NCI-H1417 (cell line): ENCODE results near the gene EEF1AKMT2.

Experiments
- DNase-seq, 3 experiments: peaks; one replicate each; lab custom pipeline; 2025; lab: John Stamatoyannopoulos, UW

EEF1AKMT2 gene

GRCh38 chr10:124737708-124738107 lies 54.0 kb downstream of the EEF1AKMT2 start:
- no peak for DNase-seq

DNA sequence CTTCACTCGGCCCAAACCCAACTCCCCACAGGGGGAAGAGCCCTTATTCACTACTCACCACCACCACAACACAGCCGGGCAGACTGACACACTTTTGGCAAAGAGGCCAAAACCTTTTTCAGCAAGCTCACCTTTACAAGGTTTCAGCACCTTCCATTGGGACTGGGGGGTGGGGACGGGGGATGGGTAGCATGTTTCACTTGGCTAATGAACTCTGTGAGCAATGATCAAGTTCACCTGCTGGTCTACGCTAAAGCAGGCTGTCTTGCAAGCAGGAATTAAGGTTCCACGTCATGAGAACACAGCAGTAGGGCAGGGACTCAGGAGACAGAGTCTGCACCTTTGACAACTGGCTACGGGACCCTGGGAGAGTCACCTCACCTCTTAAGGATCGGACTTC lies 54.5 kb downstream of the EEF1AKMT2 start:
- peak in 1 of 3 experiments; percentile 17 for DNase-seq

GRCh38 chr10:124736491-124737136 lies 55.1 kb downstream of the EEF1AKMT2 start:
- peak in 2 of 3 experiments; percentile 47 to 66 for DNase-seq

GRCh38 chr10:124735491-124736286 lies 56.0 kb downstream of the EEF1AKMT2 start:
- DNase-seq = no peak

DNA sequence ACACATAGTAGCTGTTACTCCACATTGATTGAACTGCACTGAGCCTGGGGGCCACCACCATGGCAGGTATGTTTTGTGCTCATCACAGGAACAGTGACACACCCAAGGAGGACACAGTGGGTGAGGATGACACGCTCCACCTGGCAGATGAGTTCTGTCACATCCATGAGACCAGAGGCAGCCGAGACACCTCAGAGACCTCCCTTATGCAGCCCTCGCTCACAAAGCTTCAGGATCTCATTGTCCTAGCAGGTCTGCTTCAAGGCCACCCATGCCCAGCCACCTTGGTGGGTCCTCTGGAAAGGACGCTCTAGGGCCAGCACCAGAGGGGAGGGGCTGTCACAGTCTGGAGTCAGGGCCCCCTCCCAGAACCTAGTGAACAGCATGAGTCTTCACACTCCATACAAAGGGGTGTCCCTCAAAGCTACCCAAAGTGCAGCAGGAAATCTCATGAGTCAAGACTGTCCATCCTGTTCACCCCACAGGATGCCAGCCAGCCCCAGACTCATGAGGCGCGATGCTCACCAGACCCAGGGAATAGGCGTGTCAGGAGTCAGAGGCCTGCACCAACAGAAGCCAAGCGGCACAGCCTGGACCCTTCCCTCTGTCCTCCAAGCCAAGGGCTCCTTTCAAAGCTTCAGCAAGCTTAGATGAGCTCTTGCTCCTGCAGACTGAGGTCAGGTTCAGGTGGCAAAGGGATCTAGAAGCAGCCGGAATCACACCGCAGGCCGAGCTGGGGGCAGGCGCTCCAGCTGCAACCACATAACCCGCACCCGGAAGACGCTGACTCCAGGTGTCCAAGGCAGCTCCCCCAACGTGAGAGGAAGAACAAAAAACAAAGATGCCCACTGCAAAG lies 57.1 kb downstream of the EEF1AKMT2 start:
- no peak for DNase-seq

- no peak for DNase-seq
Observed at GRCh38 chr10:124733571-124734245, 58.0 kb downstream of the EEF1AKMT2 start.

DNA sequence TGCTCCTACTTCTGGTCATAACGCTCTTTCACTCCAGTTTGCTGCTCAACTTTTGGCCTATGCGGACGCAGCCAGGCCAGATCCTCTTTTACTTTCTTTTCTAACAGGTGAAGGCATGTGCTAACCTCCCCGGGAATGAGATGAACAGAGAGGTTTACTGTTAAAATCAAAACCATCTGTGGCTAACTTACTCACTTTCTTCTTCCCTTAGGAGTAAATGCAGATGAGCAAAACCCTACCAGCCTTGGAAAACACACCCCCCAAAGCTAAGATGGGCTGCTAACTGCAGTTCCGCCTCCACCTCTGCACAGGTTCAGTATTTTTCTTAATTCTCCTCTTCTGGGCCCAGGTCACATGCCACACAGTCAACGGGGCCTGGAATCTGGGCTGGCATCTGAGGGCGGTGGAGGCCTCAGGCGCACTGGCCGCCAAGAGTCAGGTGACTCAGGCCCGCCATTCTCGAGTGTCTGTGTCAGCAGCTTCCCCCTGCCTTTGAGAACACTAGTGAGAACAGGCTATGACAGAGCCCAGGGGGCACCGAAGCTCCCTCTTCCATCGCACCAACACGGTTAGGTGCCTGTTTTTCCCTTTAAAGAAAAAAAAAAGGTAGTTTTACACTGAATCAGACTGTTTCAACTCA lies 58.6 kb downstream of the EEF1AKMT2 start:
- DNase-seq = no peak

DNA sequence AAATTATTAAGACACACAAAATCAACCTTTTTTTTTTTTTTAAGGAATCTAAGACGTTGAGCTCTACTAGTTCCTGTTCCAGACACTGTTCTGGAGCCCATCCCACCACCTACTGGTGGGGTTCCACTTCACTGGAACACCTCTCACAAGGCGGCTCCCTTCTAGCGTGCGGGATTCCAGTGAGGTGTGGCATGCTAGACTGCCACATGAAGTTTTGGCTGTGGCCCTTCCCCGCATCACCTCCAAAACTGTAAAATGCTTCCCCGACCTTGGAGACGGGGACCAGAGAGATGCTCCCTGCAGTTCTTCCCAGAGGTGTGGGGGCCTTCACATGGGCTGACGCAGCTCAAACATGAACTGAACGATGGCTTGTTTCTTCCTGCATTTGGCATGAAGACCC lies 60.1 kb downstream of the EEF1AKMT2 start:
- no peak for DNase-seq

GRCh38 chr10:124730790-124731189 lies 60.9 kb downstream of the EEF1AKMT2 start:
- DNase-seq = no peak

GRCh38 chr10:124728830-124729661 lies 62.6 kb downstream of the EEF1AKMT2 start:
- DNase-seq = no peak

- DNase-seq = no peak
Observed at GRCh38 chr10:124728071-124728829, 63.4 kb downstream of the EEF1AKMT2 start.

GRCh38 chr10:124727361-124727960 lies 64.2 kb downstream of the EEF1AKMT2 start:
- no peak for DNase-seq

DNA sequence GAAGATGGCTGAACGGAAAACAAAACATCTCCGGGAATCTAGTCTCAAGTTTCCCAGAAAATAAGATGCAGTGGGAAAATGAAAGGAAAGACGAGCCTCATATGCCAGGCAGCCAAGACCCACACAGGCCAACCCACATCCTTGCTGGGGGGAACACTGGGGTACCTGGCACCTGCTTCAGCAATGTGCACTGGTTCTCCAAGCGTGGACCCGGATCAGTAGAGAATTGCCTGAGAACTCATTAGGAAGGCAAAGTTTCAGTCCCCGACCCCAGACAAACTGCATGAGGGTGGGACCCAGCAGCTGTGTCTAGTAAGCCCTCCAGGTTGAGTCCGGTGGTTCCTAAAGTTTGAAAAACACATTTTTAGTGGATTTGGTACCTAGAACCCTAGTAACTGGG lies 65.9 kb downstream of the EEF1AKMT2 start:
- no peak for DNase-seq

GRCh38 chr10:124725171-124725631 lies 66.5 kb downstream of the EEF1AKMT2 start:
- no peak for DNase-seq

- peak in 2 of 3 experiments; percentile 12 to 73 for DNase-seq
Observed at GRCh38 chr10:124724279-124725027, 67.2 kb downstream of the EEF1AKMT2 start.

GRCh38 chr10:124723826-124724225 lies 67.9 kb downstream of the EEF1AKMT2 start:
- DNase-seq = peak in 1 of 3 experiments; percentile 23

- no peak for DNase-seq
Observed at GRCh38 chr10:124722798-124723783, 68.6 kb downstream of the EEF1AKMT2 start.
